UCSD-AML1 (cell line): Measurements from ENCODE around the gene SERTAD3.
"Not testable (repeated sequence)": the region's sequence is repeated elsewhere in the genome, so short reads cannot be mapped to it uniquely, and the experiment has no call there.

Experiments used
- DNase-seq: peaks from one replicate; lab custom pipeline; 2025; ENCODE audit not compliant: unreplicated experiment; lab: John Stamatoyannopoulos, UW

SERTAD3 gene, protein sequence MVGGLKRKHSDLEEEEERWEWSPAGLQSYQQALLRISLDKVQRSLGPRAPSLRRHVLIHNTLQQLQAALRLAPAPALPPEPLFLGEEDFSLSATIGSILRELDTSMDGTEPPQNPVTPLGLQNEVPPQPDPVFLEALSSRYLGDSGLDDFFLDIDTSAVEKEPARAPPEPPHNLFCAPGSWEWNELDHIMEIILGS

GRCh38 chr19:40444000-40444824 lies at the start of gene SERTAD3:
Gene SERTAD3, minus strand, starts transcription at chr19:40444335. Its CDS starts 2,255 bp downstream, at chr19:40442080.
- peak; percentile 98 for DNase-seq

DNA sequence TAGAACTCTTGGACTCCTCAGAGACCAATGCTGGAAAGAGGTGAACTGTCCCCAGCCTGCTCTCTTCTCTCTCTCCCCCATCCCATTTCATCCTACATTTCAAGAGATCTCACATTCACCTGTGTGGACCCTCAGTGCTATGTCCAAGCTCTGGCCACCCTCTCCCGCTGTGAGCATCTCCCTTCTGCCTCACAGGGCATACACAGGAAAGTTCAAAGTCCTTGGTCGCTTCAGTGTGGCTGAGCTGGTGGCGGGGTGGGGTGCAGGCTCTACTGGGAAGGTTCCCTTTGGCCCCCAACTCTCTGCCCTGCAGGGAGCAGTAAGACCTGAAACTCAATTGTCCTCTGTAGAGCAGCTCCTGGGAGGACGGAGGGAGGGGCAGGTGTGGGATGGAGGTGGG lies 49.6 kb upstream of the SERTAD3 start:
- DNase-seq, result no peak

- DNase-seq, result no peak
These were observed 48.1 kb upstream of the SERTAD3 start for GRCh38 chr19:40492274-40492673.

- no peak for DNase-seq
These were observed 45.7 kb upstream of the SERTAD3 start for GRCh38 chr19:40489882-40490230.

- DNase-seq, result no peak
These were observed 41.9 kb upstream of the SERTAD3 start for GRCh38 chr19:40486017-40486416.

- not testable (repeated sequence) for DNase-seq
These were observed 31.9 kb upstream of the SERTAD3 start for GRCh38 chr19:40475878-40476644.

GRCh38 chr19:40474737-40475136 lies 30.6 kb upstream of the SERTAD3 start:
- no peak for DNase-seq

DNA sequence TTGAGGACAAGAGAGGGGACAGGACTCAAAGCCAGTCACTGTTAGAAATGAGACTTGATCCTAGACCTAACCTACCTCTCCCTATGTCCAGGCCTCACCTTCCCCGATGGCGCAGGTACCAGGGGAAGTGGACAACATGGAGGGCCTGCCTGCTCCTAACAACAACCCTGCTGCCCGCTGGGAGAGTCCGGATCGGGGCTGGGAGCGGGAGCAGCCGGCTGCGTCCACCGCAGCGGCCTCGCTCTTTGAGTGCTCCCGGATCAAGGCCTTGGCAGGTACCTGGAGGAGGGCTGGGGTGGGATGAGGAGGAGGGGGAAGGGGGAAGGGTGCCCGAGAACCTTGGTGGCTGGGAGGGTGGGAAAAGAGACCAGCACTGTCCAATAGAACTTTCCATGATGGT lies 28.4 kb upstream of the SERTAD3 start:
- DNase-seq, result no peak

DNA sequence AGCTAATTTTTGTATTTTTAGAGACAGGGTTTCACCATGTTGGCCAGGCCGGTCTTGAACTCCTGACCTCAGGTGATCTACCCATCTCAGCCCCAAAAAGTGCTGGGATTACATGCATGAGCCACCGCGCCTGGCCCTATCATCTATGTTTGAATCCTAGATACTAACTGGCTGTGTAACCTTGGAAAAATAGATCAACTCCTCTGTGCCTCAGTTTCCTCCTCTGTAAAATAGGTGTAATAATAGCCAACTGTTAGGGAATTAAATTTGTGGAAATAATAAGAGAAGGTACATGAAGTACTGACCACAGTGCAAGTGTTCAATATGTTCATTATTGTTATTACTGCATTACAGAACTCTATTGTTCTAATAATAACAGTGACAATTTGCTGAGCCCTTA lies 27.0 kb upstream of the SERTAD3 start:
- DNase-seq, result no peak

DNA sequence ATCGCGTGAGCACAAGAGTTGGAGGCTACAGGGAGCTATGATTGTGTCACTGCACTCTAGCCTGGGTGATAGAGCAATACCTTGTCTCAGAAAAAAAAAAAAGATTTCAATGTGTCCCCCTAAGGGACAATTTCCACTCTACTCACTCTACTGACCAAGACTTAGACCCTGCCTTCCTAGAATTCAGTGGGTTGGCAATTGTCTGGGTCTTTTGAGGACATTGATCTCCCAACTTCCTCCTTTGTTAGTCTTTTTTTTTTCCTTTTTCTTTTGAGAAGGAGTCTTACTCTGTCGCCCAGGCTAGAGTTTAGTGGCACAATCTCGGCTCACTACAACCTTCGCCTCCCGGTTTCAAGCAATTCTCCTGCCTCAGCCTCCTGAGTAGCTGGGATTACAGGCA lies 24.9 kb upstream of the SERTAD3 start:
- DNase-seq, result no peak

- no peak for DNase-seq
These were observed 23.0 kb upstream of the SERTAD3 start, which contains the start of gene SPTBN4 for GRCh38 chr19:40466985-40467734. Gene SPTBN4, plus strand, starts transcription at chr19:40467001. Its CDS starts 5,621 bp downstream, at chr19:40472622.

- no peak for DNase-seq
These were observed 22.3 kb upstream of the SERTAD3 start for GRCh38 chr19:40466219-40466984.

- DNase-seq, result peak; percentile 100
These were observed 21.6 kb upstream of the SERTAD3 start, which contains the start of gene BLVRB for GRCh38 chr19:40465557-40466218. Gene BLVRB, minus strand, starts transcription at chr19:40465745. Its CDS starts 57 bp downstream, at chr19:40465688.

- DNase-seq, result no peak
These were observed 21.0 kb upstream of the SERTAD3 start for GRCh38 chr19:40465025-40465556.

- DNase-seq, result peak; percentile 84
These were observed 20.2 kb upstream of the SERTAD3 start for GRCh38 chr19:40464059-40465024.

- DNase-seq, result not testable (repeated sequence)
These were observed 19.5 kb upstream of the SERTAD3 start for GRCh38 chr19:40463587-40464037.

GRCh38 chr19:40461669-40462221 lies 17.6 kb upstream of the SERTAD3 start:
- peak; percentile 27 for DNase-seq

DNA sequence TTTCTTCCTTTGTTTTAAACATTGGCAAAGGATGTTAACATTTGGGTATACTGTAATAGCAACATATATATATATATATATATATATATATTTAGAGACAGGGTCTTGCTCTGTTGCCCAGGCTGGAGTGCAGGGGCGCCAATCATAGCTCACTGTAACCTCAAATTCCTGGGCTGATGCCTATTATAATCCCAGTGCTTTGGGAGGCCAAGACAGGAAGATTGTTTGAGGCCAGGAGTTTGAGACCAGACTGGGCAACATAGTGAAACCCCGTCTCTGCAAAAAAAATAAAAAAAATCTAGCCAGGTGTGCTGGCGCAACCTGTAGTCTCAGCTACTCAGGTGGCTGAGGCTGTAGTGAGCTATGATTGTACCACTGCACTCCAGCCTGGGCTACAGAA lies 16.1 kb upstream of the SERTAD3 start:
- DNase-seq, result no peak
